ENCODE data around the gene RUNX2.

DNA sequence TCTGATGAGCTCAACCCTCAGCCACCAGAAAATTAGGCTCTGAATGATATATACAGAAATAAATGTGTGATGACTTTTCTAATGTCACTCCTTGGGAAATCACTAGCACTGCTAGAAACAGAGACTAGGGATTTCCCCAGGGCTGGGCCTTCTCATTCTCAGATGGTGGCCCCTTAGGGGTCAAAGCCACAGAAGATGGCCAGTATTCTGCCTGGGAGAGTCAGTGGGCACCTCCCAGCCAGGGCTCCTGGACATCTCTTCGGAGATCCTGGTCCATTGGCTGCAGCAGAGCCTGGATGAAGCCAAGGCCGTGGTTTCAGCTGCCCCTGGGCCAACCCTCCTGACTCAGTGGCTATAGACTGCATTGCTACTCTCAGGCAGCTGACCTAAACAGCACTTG lies 326.5 kb downstream of the RUNX2 start:
- TF ChIP-seq POLR2AphosphoS5 (IDR thresholded peaks at IDR 0.05; ENCODE audit: low read depth, low read length), result no peak
- TF ChIP-seq, protein P1, sequence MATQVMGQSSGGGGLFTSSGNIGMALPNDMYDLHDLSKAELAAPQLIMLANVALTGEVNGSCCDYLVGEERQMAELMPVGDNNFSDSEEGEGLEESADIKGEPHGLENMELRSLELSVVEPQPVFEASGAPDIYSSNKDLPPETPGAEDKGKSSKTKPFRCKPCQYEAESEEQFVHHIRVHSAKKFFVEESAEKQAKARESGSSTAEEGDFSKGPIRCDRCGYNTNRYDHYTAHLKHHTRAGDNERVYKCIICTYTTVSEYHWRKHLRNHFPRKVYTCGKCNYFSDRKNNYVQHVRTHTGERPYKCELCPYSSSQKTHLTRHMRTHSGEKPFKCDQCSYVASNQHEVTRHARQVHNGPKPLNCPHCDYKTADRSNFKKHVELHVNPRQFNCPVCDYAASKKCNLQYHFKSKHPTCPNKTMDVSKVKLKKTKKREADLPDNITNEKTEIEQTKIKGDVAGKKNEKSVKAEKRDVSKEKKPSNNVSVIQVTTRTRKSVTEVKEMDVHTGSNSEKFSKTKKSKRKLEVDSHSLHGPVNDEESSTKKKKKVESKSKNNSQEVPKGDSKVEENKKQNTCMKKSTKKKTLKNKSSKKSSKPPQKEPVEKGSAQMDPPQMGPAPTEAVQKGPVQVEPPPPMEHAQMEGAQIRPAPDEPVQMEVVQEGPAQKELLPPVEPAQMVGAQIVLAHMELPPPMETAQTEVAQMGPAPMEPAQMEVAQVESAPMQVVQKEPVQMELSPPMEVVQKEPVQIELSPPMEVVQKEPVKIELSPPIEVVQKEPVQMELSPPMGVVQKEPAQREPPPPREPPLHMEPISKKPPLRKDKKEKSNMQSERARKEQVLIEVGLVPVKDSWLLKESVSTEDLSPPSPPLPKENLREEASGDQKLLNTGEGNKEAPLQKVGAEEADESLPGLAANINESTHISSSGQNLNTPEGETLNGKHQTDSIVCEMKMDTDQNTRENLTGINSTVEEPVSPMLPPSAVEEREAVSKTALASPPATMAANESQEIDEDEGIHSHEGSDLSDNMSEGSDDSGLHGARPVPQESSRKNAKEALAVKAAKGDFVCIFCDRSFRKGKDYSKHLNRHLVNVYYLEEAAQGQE (IDR thresholded peaks at IDR 0.05; ENCODE audit: low read depth, low read length), result no peak
- TF ChIP-seq, protein P2, sequence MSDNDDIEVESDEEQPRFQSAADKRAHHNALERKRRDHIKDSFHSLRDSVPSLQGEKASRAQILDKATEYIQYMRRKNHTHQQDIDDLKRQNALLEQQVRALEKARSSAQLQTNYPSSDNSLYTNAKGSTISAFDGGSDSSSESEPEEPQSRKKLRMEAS (IDR thresholded peaks at IDR 0.05; ENCODE audit: low read depth), result no peak
